KOPT-K1 (cell line): ENCODE results near the gene CHN2.
A peak's percentile ranks its signal among the peaks of the same experiment; 100 is the strongest.

Experiments used
- H3K27ac ChIP-seq: fragments of 200-600 bp; sonication (generic); 2 replicates; pipeline ENCODE4 v1.5.1; 2016; ENCODE audit warnings: antibody characterized with exemption, mild to moderate bottlenecking, low read depth, low read length; ENCODE audit not compliant: poor library complexity, severe bottlenecking
- H3K36me3 ChIP-seq: fragments of 200-600 bp; sonication (generic); 2 replicates; pipeline ENCODE4 v1.5.1; 2017; ENCODE audit warnings: antibody characterized with exemption, mild to moderate bottlenecking, low read length, moderate library complexity; ENCODE audit not compliant: insufficient read depth
- H3K9me3 ChIP-seq: fragments of 200-600 bp; sonication (generic); 2 replicates; pipeline ENCODE4 v1.5.1; 2017; ENCODE audit warnings: antibody characterized with exemption, low read length, mild to moderate bottlenecking; ENCODE audit not compliant: insufficient read depth, poor library complexity, severe bottlenecking

The CHN2 gene

GRCh38 chr7:29167721-29168120 lies 26.9 kb upstream of the CHN2 start:
- H3K9me3 ChIP-seq: peaks cover 18% of the 10 kb centered on the region
- no peaks in the 10 kb centered on the region for H3K36me3 ChIP-seq
- no peak overlapping the region for H3K27ac ChIP-seq

GRCh38 chr7:29170781-29171180 lies 23.8 kb upstream of the CHN2 start:
- peaks cover 7% of the 10 kb centered on the region for H3K9me3 ChIP-seq
- H3K27ac ChIP-seq: no peak overlapping the region
- no peaks in the 10 kb centered on the region for H3K36me3 ChIP-seq

- no peaks in the 10 kb centered on the region for H3K9me3 ChIP-seq
These were observed 21.1 kb upstream of the CHN2 start for GRCh38 chr7:29173458-29173857.

GRCh38 chr7:29177963-29178600 lies 16.5 kb upstream of the CHN2 start:
- H3K9me3 ChIP-seq: no peaks in the 10 kb centered on the region
- no peak overlapping the region for H3K27ac ChIP-seq
- H3K36me3 ChIP-seq: no peaks in the 10 kb centered on the region

More at GRCh38 chr7:29173458-29173857, 21.1 kb upstream of the CHN2 start:
- peak overlapping the region; percentile 32 for H3K27ac ChIP-seq
- no peaks in the 10 kb centered on the region for H3K36me3 ChIP-seq

- Histone ChIP-seq H3K36me3 (no peaks in the 10 kb centered on the region), H3K9me3 (no peaks in the 10 kb centered on the region), H3K27ac (no peak overlapping the region)
These were observed 15.5 kb upstream of the CHN2 start for GRCh38 chr7:29179115-29179514.

- H3K36me3 ChIP-seq: no peaks in the 10 kb centered on the region
These were observed 10.0 kb upstream of the CHN2 start for GRCh38 chr7:29184599-29184998.

GRCh38 chr7:29185613-29186012 lies 9.0 kb upstream of the CHN2 start:
- H3K9me3 ChIP-seq: no peaks in the 10 kb centered on the region

More at GRCh38 chr7:29184599-29184998, 10.0 kb upstream of the CHN2 start:
- H3K9me3 ChIP-seq: no peaks in the 10 kb centered on the region
- H3K27ac ChIP-seq: no peak overlapping the region

GRCh38 chr7:29189743-29190201 lies 4.8 kb upstream of the CHN2 start:
- H3K36me3 ChIP-seq: no peaks in the 10 kb centered on the region
- no peaks in the 10 kb centered on the region for H3K9me3 ChIP-seq
- peak overlapping the region; percentile 38 for H3K27ac ChIP-seq

More at GRCh38 chr7:29185613-29186012, 9.0 kb upstream of the CHN2 start:
- no peak overlapping the region for H3K27ac ChIP-seq
- no peaks in the 10 kb centered on the region for H3K36me3 ChIP-seq

- no peaks in the 10 kb centered on the region for H3K9me3 ChIP-seq
- peak overlapping the region; percentile 38 for H3K27ac ChIP-seq
- no peaks in the 10 kb centered on the region for H3K36me3 ChIP-seq
These were observed 4.1 kb upstream of the CHN2 start for GRCh38 chr7:29190349-29191045.

- peak overlapping the region; percentile 10 for H3K27ac ChIP-seq
- no peaks in the 10 kb centered on the region for H3K9me3 ChIP-seq
- no peaks in the 10 kb centered on the region for H3K36me3 ChIP-seq
These were observed 2.3 kb upstream of the CHN2 start for GRCh38 chr7:29192323-29192722.

- H3K9me3 ChIP-seq: no peaks in the 10 kb centered on the region
- H3K36me3 ChIP-seq: no peaks in the 10 kb centered on the region
- peak overlapping the region; percentile 10 for H3K27ac ChIP-seq
These were observed 1.8 kb upstream of the CHN2 start for GRCh38 chr7:29192811-29193210.

GRCh38 chr7:29193316-29194205 lies 1.0 kb upstream of the CHN2 start:
- Histone ChIP-seq H3K36me3 (no peaks in the 10 kb centered on the region), H3K9me3 (no peaks in the 10 kb centered on the region), H3K27ac (peak overlapping the region; percentile 90)

GRCh38 chr7:29194206-29194593 lies 375 bp upstream of the CHN2 start:
- Histone ChIP-seq H3K9me3 (no peaks in the 10 kb centered on the region), H3K27ac (peak overlapping the region; percentile 90), H3K36me3 (no peaks in the 10 kb centered on the region)

GRCh38 chr7:29196191-29196590 lies 1.6 kb downstream of the CHN2 start:
- Histone ChIP-seq H3K27ac (peak overlapping the region; percentile 90), H3K9me3 (no peaks in the 10 kb centered on the region), H3K36me3 (no peaks in the 10 kb centered on the region)

- H3K36me3 ChIP-seq: no peaks in the 10 kb centered on the region
- H3K9me3 ChIP-seq: no peaks in the 10 kb centered on the region
- peak overlapping the region; percentile 90 for H3K27ac ChIP-seq
These were observed 2.5 kb downstream of the CHN2 start for GRCh38 chr7:29196971-29197595.
